Measurements from ENCODE around the gene MACROD2.

Gene MACROD2

DNA sequence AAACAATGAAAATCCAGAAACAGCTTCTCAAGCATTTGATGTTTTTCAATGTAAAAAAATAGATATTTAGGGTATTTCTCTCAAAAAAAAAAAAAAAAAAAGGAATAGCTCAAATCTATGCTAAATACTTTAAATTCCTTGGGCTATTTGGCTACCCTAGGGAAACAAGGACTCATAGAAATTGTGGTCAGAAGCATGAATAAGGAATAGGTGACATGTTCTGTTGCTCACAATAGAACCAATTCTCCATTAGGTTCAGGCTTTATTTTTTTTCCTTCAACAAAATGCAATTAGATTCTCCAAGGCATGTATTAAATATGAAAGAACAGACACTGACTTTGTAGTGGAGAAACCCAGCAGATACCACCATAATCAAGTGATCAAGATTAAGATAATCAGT, 1246.4 kb downstream of the MACROD2 start:
- Histone ChIP-seq H3K27me3 (no peaks in the 10 kb centered on the region), H3K36me3 (no peaks in the 10 kb centered on the region), H3K9me3 (no peaks in the 10 kb centered on the region), H3K4me3 (ENCODE audit: low read depth in 1 of 2, low read length in 1 of 2) (no peak overlapping the region), H3K27ac (no peak overlapping the region), H3K4me1 (ENCODE audit: control insufficient read depth in 1 of 2, insufficient read depth in 1 of 2, low read depth in 1 of 2, low read length in 1 of 2) (no peaks in the 10 kb centered on the region)
- no peak for TF ChIP-seq CTCF (IDR thresholded peaks at IDR 0.05)

DNA sequence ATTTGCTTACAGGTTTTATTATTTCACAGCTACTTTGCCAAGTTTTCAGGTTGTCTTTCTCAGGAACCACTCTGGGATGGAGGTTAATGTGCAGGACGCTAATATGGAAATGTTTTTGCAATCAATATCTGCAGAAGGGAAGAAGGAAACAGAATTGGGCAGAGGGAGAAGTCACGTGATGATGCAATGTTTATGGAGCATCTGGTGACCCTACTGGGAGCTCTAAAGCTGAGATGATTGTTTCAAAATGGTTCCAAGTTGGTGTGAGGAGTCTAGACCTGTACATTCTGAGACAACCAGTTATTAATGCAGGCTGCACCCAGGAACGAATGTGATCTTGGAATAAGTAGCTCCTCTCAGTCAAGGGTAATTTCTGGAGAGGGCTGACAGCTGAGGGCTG, 1247.5 kb downstream of the MACROD2 start:
- TF ChIP-seq CTCF (IDR thresholded peaks at IDR 0.05) = no peak
- Histone ChIP-seq H3K27ac (no peak overlapping the region), H3K36me3 (no peaks in the 10 kb centered on the region), H3K9me3 (no peaks in the 10 kb centered on the region), H3K27me3 (no peaks in the 10 kb centered on the region), H3K4me1 (ENCODE audit: control insufficient read depth in 1 of 2, insufficient read depth in 1 of 2, low read depth in 1 of 2, low read length in 1 of 2) (no peaks in the 10 kb centered on the region), H3K4me3 (ENCODE audit: low read depth in 1 of 2, low read length in 1 of 2) (no peak overlapping the region)

GRCh38 chr20:15245896-15246295, 1250.6 kb downstream of the MACROD2 start:
- no peaks in the 10 kb centered on the region for H3K36me3 ChIP-seq
- TF ChIP-seq CTCF (IDR thresholded peaks at IDR 0.05) = no peak
- H3K27me3 ChIP-seq = no peaks in the 10 kb centered on the region
- H3K27ac ChIP-seq = no peak overlapping the region
- no peaks in the 10 kb centered on the region for H3K4me1 ChIP-seq (ENCODE audit: control insufficient read depth in 1 of 2, insufficient read depth in 1 of 2, low read depth in 1 of 2, low read length in 1 of 2)
- H3K4me3 ChIP-seq (ENCODE audit: low read depth in 1 of 2, low read length in 1 of 2) = no peak overlapping the region
- H3K9me3 ChIP-seq = no peaks in the 10 kb centered on the region

GRCh38 chr20:15248618-15249395, 1253.5 kb downstream of the MACROD2 start:
- no peaks in the 10 kb centered on the region for H3K27me3 ChIP-seq
- H3K36me3 ChIP-seq = no peaks in the 10 kb centered on the region
- H3K4me3 ChIP-seq (ENCODE audit: low read depth in 1 of 2, low read length in 1 of 2) = no peak overlapping the region
- no peaks in the 10 kb centered on the region for H3K9me3 ChIP-seq
- no peak overlapping the region for H3K27ac ChIP-seq
- no peaks in the 10 kb centered on the region for H3K4me1 ChIP-seq (ENCODE audit: control insufficient read depth in 1 of 2, insufficient read depth in 1 of 2, low read depth in 1 of 2, low read length in 1 of 2)
- TF ChIP-seq CTCF (IDR thresholded peaks at IDR 0.05) = no peak

GRCh38 chr20:15251171-15251570, 1255.9 kb downstream of the MACROD2 start:
- Histone ChIP-seq H3K9me3 (no peaks in the 10 kb centered on the region), H3K27ac (no peak overlapping the region), H3K4me1 (ENCODE audit: control insufficient read depth in 1 of 2, insufficient read depth in 1 of 2, low read depth in 1 of 2, low read length in 1 of 2) (no peaks in the 10 kb centered on the region), H3K4me3 (ENCODE audit: low read depth in 1 of 2, low read length in 1 of 2) (no peak overlapping the region), H3K27me3 (no peaks in the 10 kb centered on the region), H3K36me3 (no peaks in the 10 kb centered on the region)
- TF ChIP-seq CTCF (IDR thresholded peaks at IDR 0.05) = no peak
